Stimulated activated naive CD8-positive, alpha-beta T cell treated with anti-CD3 and anti-CD28 coated beads, Interleukin-15, Interleukin-2, amounts not matched to agents 100 U/mL and 50 U/mL, for 24 hours (primary cell): Measurements from ENCODE around the gene TTC31.
A peak's percentile ranks its signal among the peaks of the same experiment; 100 is the strongest.

Experiments used
- ATAC-seq: fragments of 150-1000 bp; cut with Tn5 transposase; one replicate; pipeline ENCODE4 v1.10.0; 2021
- DNase-seq: peaks from one replicate; pipeline ENCODE4 v3.0.0; 2021

Gene TTC31

DNA sequence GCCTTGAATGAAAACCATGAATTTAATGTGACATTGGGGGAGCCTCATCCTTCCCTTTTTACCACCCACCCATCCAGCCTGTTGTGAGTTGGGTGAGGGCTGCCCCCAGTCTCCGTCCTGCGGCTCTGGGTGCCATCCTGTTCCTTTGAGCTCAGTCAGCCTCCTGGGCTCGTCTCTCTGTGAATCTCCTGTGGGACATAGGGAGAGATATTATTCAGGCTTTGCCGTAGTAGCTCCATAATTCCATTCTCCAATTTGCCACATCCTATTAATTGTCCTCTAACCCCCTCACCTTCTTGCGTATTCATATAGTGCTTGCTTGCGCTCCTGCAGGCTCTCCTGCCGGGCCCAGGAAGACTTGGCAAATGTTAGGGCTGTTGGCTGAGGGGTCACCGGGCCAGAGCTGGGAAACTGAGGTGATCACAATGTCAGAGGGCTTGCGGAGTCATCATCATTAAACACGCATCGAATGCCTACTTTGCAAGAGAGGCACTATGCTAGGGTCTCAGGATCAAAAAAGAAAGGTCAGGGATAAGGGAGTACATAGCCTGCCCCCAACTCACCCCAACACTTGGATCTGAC lies 43.9 kb downstream of the TTC31 start:
- ATAC-seq (no peak), DNase-seq (no peak)

DNA sequence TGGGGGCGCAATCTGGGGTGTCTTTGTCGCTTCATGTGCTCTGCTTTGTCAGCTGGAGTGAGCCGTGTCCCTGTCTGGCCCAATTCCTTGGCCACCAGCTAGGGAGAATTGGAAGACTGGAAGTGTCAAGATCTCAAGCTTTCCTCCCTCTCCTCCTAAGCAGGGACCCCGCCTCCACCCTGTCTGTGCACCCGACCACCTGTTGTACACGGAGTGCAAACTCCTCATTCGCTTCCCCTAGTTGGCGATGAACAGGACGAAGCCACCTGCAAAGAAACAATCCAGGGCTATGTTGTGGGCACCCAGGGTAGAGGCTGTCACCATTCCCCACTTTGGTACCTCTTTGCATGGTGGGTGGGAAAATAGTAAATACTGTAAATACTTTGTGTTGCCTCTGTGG lies 44.9 kb downstream of the TTC31 start:
- no peak for ATAC-seq
- DNase-seq = no peak

DNA sequence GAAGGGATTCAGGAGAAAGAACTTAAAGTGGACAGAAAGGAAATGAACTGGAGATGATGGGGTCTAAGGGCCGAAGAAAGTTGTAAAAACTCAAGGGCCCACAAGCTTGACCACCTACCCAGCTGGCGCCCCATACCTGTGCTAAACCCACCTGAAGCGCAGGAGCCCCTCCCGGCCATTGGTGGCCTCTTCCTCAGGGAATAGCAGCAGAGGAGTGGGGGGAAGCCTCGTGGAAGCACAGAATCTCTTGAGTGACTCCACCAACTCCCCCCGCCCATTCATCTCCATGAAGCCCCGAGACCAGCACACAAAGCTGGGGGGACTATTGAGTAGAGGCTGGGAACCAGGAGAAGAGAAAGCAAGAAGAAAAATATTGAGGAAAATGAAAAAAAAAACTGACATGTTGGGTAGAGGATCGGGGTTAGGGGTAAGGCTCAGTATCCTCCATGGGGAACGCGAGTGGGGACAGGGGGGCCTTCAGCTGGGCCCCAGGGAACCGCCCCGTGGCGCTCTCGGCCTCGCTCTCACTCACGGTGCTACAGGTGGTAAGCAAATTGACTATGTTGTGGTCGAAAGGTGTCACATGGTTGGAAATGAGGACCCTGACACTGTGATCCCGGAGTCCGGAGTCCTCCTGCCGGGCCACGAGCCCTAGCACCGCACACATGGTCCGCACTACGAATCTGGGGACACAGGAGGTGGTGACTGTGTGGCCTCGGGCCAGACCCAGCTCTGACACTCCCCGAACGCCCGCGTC lies 45.9 kb downstream of the TTC31 start:
- DNase-seq = peak; percentile 34
- ATAC-seq = no peak

DNA sequence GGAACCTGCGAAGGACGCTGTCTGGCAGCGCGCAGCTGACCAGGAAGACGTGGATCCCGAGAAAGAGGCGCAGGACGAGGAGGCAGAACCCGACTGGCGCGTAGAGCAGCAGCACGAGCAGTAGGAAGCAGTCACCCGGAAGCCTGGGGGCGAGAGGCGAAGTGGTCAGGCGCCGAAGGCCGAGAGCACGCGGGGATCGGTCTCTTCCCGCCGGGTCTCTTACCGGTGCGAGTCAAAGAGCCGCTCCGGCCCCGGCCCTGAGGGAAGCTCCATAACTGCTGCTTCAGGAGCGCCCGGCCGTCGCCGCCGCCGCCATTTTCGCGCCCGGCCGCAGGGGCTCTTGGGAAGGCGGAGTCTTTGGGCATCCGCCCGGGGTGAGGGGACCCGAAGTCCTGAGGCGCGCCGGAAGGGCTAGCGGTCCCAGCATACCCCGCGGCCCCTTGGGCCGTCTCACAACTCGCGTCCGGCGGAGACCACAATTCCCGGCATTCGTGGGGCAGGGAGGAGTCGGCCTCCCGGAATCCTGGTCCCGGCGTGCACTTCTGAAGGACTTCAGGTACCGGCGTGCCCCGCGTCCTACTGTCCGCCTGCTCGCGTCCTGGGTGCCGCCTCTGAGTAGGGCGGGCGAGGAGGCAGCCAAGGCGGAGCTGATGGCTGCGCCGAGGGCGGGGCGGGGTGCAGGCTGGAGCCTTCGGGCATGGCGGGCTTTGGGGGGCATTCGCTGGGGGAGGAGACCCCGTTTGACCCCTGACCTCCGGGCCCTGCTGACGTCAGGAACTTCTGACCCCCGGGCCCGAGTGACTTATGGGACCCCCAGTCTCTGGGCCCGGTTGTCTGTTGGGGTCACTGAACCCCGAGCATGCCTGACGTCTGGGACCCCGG lies 46.7 kb downstream of the TTC31 start, which contains the start of the genes AUP1 and HTRA2:
TSS of gene AUP1 (minus strand) at position 350 of the 882 bp plus-strand sequence. CDS start at position 273, 77 bp downstream.
TSS of gene HTRA2 (plus strand) at position 577 of the 882 bp plus-strand sequence. CDS start at position 651, 74 bp downstream.
- peak; percentile 92 for ATAC-seq
- peak; percentile 93 for DNase-seq

DNA sequence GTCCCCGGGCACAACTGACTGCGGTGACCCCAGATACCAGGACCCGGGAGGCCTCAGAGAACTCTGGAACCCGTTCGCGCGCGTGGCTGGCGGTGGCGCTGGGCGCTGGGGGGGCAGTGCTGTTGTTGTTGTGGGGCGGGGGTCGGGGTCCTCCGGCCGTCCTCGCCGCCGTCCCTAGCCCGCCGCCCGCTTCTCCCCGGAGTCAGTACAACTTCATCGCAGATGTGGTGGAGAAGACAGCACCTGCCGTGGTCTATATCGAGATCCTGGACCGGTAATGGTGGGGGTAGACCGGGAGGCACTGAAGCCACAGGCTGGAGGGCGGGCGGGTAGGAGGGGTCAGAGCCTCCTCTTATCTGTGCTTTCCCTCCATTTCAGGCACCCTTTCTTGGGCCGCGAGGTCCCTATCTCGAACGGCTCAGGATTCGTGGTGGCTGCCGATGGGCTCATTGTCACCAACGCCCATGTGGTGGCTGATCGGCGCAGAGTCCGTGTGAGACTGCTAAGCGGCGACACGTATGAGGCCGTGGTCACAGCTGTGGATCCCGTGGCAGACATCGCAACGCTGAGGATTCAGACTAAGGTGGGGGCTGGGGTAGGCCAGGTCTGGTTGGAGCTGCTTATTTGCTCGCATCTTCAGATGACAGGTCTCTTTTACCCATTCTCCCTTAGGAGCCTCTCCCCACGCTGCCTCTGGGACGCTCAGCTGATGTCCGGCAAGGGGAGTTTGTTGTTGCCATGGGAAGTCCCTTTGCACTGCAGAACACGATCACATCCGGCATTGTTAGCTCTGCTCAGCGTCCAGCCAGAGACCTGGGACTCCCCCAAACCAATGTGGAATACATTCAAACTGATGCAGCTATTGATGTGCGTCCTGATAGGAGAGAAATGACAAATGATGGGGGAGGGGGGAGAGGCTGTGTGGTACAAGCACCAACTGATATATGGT lies 47.6 kb downstream of the TTC31 start:
- ATAC-seq (peak; percentile 32), DNase-seq (peak; percentile 62)

DNA sequence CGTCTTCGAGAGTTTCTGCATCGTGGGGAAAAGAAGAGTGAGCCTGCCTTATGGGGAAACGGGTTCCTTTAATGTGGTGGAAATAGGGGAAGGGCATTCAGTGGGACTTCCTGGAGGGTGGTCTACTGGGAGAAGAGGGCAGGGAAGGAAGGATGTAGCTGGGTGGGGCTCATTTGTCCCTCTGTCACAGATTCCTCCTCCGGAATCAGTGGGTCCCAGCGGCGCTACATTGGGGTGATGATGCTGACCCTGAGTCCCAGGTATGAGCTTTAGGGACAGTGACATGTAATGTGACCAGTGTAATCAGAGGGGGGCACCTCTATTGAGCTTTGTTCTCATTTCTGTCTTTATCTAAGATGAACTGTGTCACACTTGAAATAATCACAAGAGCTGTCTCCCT lies 48.8 kb downstream of the TTC31 start:
- DNase-seq = no peak
- ATAC-seq = no peak

DNA sequence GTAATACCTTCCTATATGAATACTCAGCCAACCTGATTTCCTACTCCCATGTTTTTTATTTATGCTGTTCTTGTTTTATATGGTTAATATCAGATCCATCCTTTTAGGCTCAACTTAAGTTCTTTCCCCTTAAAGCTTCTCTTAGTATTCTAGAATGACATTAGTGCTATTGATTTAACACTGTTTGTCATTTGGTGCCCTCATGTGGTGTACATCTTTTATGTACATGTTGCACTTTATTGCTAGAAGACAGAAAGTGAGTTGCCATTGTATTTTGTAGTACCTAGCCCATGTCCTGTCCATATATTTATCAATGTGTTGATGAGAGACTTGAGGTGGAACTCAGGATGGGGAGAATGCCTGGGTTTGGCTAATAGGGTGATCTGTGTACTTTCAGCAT lies 49.3 kb downstream of the TTC31 start:
- ATAC-seq = no peak
- DNase-seq = no peak

DNA sequence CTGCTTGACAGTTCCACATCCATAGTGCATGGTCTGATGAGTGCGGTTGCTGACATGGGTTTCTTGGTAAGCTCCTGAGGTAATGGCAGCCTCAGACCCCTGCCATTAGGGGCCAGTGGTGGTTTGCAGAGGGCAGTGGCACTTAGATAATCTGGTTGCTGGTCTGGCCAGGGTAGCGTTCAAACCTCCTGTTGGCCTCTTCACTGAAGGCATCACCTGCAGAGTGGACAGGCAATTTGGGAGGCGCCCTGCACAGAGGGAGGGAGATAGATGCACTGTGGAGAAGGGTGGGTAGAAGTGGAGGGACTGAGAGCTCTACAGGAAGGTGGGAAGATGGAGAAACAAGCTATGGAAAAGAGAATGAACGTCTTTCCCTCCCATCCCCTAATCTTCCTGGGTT lies 50.6 kb downstream of the TTC31 start:
- DNase-seq (no peak), ATAC-seq (no peak)

DNA sequence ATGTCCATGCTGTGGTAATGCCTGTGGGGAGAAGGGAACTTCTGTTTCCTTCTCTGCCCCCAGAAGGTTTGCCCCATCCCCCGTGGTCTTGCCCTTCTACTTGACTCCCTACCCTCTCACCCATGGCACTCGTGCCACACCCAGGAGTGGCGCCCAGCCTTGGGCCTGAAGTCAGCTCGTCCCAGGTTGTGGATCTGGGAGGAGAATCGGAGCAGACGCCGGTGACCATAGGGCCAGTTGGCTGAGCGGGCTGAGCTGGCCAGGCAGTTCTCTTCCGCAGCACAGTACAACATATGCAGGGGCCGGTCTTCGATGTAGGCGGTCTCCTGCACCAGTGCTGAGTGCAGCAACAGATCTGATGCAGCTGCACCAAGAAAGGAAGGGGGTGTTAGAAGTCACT lies 51.5 kb downstream of the TTC31 start:
- ATAC-seq = no peak

DNA sequence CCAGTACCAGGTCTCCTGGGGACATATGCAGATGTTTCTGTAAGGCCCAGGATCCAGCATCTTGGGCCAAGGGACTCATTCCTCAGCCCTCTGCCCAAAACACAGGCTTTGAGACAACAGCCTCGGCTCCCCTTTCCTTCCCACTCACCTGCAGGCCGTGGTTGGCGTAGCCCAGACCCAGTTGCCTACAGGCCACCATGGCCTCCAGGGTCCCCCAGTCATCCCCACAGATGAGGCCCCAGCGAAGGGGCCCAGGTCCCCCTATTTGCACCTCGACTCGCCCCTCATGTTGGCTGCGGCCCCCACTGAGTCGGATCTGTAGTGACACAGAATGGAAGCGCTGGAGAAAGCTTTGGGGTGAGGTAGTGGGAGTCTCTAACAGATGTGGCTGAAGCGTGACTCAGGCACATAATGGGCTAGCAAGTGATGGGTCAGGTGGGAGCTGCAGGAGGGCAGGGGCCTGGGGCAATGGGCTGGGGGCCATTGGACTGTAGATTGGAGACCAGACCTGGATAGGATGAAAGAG lies 52.6 kb downstream of the TTC31 start:
- ATAC-seq (no peak), DNase-seq (no peak)

More for the DNA sequence above, 51.5 kb downstream of the TTC31 start:
- DNase-seq = no peak

DNA sequence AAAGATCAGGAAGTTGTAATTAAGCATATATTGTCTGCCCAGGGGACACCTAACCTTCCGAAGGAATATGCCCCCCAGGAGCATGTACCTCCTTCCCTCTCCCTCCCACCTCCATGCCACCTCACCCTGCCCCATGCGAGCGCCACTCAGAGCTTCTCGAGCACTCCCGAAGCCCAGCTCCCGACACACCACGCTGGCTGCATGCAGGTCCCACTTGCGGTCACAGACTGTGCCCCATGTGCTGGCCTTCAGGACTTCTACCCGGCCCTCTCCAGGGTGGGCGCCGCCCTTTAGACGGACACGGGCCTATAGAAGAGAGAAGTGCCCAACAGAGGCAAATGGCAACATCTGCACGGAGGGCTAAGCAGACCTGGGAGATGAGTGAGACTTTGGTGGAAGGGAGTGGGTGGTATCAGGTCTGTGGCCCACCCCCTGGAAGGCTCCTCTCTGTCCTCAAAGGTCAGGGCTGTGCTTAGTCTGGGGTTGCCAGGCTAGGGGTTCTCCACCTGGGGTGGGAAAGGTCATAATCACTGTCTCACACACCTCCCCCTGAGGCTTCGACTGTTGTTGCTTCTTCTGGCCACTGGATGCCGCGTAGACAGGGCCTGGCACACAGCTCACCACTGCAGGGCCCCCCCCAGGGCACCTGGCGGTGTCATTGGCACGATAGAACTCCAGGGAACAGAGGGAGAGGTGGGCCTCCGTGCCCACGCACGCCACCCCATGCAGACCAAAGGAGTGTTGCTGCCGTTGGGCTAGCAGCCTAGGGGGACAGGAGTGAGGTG lies 53.5 kb downstream of the TTC31 start:
- DNase-seq = no peak
- ATAC-seq = peak; percentile 68

DNA sequence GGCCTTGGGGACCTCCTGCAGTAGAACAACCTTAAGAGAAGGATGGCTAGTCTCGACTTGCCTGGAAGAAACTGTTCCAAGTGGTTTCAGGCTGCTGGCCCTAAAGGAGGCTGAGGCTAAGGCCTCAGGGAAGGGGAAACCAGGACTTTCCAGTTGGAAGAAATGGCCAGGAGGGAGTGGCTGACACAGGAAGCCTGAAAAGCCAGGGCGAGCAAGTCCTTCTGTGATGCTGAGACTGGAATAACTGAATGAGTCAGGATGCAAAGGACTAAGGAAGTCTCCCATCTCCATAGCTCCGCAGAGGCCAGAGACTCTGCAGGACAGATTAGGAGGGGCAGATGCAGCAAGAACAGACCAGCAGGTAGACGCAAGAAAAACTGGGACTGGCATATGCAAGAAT lies 54.3 kb downstream of the TTC31 start:
- no peak for DNase-seq

DNA sequence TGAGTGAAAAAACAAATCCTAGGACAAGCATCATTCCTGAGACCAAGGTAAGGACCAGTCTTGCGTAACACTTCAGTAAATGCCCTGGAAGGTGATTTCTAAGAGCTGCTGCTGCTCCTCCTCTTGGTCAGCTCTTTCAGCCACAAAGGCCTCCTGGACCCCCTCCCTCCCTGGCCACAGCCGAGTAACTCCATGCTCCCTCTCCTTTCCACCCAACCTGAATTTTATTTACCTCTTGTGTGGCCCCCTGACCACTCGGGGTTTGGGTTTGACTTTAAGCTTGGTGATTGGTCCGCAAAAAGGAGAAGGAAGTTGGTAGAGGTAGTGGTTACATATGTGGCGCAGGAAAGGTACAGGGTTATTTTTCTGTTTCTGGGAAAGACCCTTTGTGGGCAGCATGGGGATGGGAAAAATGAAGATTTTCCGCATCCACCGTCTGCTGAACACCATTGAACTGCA lies 56.0 kb downstream of the TTC31 start:
- no peak for ATAC-seq
- no peak for DNase-seq

More for the DNA sequence above, 54.3 kb downstream of the TTC31 start:
- ATAC-seq = no peak

DNA sequence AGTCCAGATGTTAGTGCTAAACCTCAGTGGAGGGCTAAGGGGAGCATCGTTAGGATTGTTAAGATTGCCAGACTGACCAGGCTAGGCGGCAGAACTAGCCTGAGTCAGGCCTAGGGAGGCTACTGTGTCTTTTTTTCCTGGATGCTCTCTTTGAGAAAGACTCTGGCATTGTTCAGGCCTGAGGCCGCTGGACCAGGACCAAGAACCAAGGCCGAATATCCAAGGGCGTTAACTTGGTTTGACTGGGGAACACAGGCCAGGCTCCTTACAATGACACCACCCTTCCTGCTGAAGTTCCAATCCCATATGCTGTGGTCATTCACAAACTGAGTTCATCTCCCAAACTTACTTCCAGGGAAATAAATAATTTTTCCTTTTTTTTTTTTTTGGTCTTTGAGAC lies 57.4 kb downstream of the TTC31 start:
- ATAC-seq (no peak), DNase-seq (no peak)

DNA sequence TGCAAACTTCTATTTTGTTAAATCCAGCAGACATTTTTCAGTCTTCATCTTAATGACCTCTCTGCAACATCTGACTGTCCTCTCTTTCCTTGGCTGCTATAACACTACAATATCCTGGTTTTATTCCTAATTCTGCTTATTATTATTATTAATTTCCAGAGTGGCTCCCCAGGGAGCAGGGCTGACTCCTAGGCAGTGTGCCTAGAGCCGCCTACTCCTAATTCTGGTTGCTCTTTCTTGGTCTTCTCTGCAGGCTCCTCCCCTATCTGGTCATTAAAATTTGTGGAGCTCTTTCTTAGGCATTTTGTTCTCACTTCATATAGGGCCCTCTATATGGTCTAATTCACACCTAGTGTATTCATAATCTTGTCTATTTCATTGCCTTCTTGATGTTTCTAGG lies 60.1 kb downstream of the TTC31 start:
- ATAC-seq (no peak), DNase-seq (no peak)
